HG03521 (cell line): ENCODE results near the gene CRYGS.
A peak's percentile ranks its signal among the peaks of the same experiment; 100 is the strongest.
"Not testable (repeated sequence)": the region's sequence is repeated elsewhere in the genome, so short reads cannot be mapped to it uniquely, and the experiment has no call there.

Source experiments
- ATAC-seq: cut with Tn5 transposase; IDR thresholded peaks from one replicate; pipeline ENCODE4 v1.9.1; 2021; ENCODE audit warnings: mild to moderate bottlenecking, moderate library complexity; ENCODE audit not compliant: unreplicated experiment

CRYGS gene

DNA sequence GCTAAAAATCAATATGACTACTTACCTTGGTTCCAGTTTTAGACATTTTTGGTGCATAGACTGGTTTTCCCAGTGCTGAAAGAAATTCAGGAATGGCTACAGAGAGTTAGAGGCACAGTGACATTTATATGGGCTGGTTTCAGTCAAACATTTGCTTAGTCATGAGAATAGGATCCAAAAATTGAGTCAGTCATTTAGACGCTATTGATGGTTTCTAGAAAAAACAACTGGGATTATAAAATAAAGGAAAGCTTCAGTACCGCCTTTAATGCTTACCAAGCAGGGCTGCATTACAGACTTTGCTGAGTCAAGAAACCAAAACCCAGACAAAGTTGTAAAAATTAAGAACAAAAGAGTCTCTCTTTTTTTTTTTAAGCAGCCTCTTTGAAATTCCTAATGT, at the start of gene CRYGS:
TSS of gene CRYGS (minus strand) at position 100 of the 400 bp plus-strand sequence. CDS start at position 46, 54 bp downstream.
- no peak for ATAC-seq

DNA sequence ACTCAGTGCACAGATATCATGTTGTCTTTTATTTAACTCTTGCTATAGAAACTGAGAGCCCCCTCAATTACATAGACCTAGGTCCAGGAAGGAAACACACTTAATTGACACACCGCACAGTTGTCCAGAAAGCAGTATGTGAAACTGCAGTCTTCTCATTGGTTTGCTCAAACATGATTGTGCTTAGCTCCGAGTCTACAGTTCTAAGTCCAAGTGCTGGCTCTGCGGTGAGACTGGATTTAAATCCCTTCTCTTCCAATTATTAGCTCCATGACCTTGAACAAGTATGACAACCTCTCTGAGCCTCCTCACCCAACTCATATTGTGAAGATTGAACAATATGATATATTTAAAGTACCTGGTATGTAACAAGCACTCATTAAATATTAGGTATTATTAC, 49.7 kb upstream of the CRYGS start:
- ATAC-seq = no peak

DNA sequence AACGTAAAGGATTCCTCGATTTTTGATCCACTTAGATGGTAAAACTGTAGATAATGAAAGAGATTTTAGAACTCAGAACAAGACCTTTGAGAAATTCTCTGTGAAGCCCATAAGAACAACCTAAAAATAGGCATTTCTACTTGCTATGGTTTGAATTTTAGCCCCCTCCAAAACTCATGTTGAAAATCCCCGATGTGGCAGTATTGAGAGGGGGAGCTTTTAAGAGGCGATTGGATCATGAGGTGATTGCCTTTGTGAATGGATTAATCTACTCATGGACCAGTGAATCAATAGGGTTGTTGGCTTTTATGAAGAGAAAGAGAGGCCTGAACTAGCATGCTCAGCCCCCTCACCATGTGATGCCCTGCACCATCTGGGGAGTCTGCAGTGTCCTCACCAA, 48.5 kb upstream of the CRYGS start:
- no peak for ATAC-seq

DNA sequence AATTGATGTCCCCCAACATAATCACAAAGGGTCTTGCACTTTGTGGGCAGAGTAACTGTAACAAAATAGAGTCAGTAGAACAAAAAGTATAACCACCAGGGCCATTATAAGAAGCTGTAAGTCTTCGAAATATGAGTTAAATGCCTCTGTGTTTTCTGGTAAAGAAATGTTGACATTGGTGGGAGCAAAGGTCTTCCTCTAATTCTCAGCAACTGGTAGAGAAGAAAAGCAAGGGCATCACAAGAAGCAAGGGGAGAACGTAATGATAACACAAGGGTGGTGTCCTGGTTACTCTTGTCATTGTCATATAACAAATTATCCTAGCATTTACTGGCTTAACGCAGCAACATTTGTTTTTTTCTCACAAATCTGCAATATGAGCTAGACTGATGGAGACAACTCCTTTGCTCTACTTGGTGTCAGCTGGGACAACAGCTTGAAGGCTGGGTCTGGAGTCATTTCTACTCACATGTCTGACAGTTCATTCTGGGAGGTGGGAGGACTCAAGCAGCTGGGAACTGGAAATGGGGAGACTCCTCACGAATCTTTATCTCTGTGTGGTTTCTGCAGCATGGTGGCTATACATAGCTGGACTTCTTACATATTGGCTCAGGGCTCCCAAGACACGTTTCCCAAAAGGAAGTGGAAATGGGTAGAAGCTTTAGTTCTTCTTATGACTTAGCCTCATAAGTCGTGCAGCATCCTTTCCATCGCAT, 46.6 kb upstream of the CRYGS start:
- ATAC-seq = no peak

DNA sequence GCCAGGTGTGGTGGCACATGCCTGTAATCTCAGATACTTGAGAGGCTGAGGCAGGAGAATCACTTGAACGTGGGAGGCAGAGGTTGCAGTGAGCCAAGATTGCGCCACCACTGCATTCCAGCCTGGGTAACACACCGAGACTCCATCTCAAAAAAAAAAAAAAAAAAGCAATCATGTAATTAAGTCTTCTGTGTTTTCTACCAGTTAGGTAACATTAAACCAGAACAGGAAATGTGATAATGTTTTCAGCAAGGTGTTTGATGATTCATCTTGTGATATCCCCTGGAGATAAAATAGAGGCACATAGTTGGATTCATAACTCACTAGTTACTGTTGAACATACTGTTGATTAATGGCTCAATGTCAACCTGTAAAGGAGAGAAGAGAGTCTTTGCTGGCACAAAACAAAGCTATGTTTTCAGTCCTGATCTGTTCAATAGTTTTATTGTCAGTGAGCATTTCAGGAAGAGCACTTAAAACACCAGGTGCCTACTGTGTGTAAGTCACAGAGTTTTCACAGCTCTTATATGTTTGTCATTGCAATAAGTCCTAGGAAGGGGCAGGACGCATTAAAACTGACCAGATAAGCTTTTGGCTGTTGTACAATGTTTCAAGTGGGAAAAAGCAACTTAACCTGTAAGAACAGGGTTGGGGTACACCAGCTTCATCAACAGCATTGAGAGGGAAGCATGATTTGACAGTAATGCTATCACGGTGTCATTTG, 45.8 kb upstream of the CRYGS start:
- no peak for ATAC-seq

DNA sequence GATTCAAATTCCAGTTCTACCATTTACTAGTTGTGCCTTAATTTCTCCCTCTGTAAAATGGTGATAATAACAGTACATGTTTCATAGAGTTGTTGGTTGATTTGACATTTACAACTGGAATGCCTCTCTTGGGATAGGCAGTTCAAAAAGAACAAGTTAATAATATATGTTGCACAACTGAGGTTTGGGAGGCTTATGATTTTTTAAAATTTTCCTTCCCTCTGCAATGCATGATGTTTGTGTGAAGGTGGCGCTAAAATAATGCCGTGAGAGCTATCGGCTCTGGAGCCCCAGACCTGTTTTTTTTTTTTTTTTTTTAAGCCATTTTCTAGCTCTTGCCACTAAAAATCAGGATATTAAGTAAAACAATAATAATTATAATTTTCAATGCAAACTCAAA, 44.9 kb upstream of the CRYGS start:
- ATAC-seq = no peak

DNA sequence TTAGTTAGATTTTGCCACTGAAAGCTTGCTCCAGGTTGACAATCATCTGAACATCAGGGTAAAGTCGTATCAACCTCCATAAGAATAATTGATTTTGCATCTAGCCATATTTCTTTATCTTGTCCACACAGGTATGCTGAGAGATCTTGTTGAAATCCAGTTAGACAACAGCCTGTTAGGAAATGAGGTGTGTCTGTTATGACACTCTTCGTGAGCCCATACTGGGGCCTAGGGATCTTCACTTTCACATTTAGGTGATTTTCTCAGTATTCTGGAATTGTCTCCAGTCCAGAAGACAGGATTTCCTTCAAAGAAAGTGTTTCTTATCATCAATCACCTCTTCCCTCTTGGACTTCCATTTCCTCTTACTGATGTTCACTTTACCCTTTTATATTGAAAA, 44.5 kb upstream of the CRYGS start:
- ATAC-seq = no peak

DNA sequence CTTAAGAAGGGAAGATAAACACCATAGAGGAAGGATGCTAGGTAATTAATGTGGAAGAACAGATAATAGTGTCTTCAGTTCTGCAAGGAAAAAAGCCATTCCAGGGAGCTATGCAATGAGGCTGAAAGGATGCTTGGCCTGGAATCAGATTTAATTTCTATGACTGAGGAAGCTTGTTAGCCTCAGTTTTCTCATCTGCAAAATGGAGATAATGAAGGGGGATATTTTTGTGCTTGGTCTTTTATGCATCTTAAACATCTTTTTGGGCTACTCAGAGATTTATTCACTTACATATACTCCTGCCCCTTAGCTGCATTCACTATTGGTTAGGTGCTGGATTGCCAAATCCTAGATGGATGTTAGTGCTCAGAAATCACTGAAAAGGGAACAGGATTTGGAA, 43.0 kb upstream of the CRYGS start:
- no peak for ATAC-seq

DNA sequence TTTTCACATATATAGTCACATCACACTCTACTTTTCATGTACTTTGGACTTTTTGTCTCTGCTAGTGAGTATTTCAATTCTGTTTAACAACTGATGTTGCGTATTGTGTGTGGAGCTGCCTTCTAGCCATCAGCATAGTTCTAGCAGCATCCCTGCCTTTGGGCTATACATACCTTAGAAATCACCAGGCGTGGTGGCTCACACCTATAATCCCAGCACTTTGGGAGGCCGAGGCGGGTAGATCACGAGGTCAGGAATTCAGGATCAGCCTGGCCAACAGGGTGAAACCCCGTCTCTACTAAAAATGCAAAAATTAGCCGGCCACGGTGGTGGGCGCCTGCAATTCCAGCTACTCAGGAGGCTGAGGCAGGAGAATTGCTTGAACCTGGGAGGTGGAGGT, 42.1 kb upstream of the CRYGS start:
- not testable (repeated sequence) for ATAC-seq

DNA sequence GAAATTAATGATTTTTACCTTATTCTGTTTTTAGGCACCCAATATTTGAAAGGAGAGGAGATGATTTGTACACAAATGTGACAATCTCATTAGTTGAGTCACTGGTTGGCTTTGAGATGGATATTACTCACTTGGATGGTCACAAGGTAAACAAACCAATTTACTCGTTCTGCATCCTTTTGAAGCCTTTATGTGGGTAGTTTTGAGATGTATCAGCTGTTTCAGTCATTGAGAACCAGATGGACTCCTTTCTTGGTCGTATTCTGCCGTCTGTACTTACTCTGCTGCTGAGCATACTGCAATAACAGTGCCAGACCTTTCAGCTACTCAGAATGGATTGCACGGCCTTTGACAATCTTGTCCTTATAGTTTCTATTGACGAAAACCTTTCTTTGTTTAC, 39.7 kb upstream of the CRYGS start:
- ATAC-seq = no peak

DNA sequence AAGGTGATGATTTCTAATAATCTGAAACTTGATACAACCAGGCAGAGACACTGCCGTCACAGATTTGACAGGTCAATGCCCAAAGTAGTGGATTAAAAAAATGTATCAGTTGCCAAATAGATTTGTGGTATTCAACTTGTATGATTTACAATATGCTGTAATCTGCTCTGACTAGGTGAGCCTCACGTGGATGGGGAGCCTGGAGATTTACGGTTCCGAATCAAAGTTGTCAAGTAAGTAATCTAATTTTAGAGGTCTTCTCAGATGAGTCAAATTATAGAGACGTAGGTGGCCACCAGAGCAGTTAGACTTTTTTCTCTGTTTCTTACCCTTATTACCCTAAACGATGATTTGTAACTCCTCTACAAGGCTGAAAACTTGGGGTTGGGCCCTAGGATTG, 38.4 kb upstream of the CRYGS start:
- no peak for ATAC-seq

DNA sequence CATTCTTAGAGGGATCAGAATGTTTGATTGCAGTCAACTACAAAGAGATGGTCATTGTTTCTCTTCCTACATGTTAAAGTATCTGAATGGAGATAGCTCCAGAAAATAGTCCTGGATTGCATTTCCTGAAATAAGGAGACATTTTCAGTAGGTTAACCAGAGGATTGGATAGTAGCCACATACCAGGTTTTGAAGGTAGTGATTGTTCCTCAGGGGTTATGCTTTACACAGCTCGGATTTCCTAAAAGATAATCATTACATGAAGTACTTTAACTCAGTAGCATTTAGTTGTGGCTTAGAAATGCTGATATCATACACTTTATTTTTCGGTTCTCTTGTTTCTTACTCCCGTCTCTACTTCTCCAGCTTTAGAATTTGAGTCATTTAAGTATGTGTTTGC, 36.6 kb upstream of the CRYGS start:
- ATAC-seq = no peak

DNA sequence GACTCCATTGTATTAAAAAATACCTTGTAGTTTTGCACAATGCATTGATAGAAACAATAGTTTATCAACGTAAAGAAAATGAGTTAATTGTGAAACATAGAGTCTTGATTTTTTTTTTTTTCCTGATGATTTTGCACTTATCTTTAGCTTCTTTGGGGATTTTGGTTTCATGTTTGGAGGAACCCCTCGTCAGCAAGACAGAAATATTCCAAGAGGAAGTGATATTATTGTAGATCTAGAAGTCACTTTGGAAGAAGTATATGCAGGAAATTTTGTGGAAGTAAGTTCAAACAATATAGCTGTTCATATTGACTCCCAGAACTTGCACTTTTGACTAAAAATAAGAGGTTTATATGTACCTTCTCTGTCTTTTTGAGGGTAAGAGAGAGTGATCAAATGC, 33.3 kb upstream of the CRYGS start:
- ATAC-seq = no peak

DNA sequence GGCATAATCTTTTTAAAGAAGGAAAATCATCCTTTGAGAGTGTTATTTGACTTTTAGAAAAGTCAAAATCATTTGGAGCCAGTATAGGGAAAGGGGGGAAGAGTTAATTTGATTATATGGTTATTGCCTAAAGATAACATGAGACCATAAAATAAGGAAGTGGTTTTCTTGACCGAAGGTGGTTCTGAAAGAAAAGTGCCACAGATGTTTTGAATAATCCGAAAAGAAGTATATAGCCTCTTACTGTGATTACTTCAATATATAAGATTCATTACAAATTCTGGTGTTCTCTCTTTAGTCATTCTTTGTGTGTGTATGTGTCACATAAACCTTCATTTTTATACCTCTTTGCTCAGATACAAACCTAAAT, 27.4 kb upstream of the CRYGS start:
- no peak for ATAC-seq

DNA sequence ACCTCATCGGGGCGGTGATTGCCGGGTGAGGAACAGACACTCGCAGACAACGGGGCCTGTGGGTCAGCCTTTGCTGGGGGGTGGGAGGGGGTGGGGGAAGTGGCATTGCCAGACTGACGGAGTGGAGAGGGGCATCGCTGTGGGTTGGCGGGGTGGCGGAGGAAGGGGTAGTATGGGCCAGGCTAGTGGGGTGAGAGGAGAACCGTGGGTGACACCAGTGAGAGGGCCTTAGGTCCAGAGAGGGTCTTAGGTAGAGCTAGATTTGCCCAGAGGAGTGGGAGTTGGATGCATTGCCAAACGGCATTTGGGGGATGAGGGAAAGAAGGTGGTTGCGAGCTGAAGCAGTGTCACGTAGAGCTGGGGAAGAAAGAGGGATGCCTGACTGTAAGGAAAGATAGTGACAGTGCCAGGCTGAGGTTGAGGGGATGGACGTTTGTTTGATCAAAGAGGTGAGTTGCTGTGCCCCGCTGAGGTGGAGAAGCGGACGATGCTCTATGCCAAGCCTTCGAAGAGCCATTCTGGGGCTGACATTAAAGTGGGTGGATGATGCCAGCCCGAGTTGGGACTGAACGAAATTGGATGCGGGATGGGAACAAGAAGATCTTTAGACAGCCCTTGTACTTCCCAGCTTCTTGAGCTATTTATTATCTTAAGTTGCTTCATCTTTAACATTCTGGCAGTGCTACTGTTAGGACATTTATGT, 26.9 kb upstream of the CRYGS start:
- ATAC-seq = no peak

DNA sequence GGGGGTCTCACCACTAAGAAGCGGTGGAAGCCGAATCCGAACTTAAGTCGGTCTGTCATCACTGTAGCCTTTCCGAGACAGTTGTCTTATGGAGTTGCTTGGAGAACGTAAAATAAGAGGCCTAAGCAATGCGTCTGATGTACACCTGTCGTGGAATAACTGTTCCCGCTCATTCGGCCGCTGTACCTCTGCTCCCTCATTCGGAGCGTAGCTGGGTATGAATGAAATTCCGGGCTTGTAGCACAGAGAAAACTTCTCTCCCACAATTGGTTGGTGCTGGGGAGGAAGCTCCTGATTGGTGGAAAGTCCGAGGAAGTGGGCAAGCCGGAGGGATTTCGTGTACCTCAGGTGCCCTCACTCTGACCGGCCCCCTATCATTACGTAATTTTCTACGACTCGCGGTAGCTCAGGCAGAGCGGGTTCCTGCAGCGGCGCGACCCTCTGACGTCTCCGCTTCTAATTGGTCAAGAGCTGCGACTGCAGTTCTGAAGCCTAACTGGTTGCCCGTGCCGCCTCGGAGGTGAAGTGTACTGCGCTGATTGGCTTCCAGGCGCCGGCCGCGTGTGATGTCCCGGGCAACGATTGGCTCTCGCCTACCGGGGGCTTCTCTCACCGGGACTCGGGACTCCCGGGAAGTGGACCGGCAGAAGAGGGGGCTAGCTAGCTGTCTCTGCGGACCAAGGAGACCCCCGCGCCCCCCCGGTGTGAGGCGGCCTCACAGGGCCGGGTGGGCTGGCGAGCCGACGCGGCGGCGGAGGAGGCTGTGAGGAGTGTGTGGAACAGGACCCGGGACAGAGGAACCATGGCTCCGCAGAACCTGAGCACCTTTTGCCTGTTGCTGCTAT, 26.1 kb upstream of the CRYGS start, which contains the start of gene DNAJB11:
TSS of gene DNAJB11 (plus strand) at position 625 of the 845 bp plus-strand sequence. CDS start at position 803, 178 bp downstream.
- ATAC-seq = peak; percentile 77

DNA sequence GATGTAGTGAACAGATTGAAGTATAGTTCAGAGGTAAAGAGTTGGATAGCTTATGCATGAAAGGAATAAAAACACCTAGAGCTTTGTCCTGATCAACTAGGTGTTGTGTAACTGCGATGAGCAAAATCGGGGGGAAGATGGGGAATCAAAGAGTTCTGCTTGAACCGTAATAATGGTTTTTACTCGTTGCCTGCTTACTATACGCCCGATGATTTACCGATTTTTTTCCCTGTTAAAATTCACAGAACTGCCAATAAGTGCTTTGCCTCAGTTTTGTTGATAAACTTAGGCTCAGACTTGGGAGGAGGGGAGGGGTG, 25.6 kb upstream of the CRYGS start:
- ATAC-seq = no peak

DNA sequence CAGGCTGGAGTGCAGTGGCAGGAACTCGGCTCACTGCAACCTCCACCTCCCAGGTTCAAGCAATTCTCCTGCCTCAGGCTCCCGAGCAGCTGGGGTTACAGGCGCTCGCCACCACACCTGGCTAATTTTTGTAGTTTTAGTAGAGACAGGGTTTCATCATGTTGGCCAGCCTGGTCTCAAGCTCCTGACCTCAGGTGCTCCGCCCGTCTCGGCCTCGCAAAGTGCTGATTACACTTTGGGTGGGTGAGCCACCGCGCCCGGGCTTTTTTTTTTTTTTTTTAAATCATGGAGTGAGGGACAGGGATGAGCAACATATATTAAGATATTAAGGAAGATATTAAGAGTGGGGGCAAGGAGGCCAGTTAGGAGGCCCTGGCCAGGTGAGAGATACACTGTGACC, 25.2 kb upstream of the CRYGS start:
- ATAC-seq = not testable (repeated sequence)

DNA sequence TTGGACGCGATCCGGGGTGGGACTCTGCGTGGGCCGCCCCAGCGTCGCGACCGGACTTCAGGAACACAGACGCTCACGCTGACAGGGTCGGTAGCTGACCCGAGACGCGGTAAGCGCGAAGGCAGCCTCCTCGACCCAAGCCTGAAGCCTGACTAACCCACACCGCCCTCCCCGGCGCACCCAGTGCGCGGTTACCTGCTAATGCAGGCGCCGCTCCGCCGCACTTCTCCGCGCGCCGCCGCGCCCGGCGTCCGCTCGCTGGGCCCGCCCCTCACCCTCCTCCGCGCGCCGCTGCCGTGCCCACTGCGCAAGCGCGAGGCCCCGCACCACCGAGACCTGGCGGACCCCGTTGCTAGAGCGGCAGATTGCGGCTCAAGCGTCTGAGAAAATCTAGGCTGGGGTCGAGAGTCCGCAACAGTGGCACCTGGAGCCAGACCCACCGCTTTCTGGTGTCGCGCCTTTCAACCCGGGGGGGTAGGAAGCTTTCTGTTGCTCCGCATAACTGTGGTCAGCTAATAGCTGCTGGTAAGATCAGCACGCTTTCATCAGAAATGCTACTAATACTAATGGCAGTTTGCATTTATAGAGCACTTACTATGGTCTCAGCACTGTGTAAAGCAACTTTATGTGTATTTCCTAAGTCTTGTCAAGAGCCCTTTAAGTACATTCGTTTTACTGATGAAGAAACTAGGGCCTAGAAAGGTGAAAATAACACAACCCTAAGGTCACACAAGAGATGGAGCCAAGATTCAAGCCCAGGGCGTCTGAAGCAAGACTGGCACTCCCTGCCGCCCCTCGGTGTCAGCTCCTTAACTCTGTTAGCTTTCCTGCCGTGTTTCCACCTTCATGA, 23.1 kb upstream of the CRYGS start, which contains the start of gene TBCCD1:
TSS of gene TBCCD1 (minus strand) at position 268 of the 850 bp plus-strand sequence. CDS start 3,010 bp downstream, outside the sequence.
- ATAC-seq = peak; percentile 43

DNA sequence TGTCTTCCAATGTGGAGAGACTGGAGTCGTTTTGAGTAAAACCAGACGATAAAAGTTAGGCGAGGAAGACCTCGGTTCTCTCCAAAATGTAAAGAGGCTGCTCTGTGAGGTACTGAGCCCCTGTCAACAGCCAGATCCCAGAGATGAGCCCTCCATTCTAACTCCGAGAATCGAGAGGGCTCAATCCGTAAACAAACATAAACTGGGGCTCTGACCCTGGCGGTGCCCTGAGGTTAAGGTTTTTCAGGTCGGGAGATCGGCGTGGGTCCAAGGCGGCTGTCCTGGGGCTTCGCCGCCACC, 22.5 kb upstream of the CRYGS start:
- ATAC-seq = no peak
